Activated T-cell treated with anti-CD3 and anti-CD28 coated beads, Interleukin-2, amount 50 U/mL, for 24 hours (primary cell): ENCODE measurements around the gene APOA4.

ENCODE experiments used
- DNase-seq: peaks from one replicate; pipeline ENCODE4 v3.0.0-alpha.2; 2020
- H3K27ac Mint-ChIP-seq: 2 replicates; pipeline ENCODE4 v1.8.0; 2020; ENCODE audit warnings: mild to moderate bottlenecking, mixed read lengths
- H3K27me3 Mint-ChIP-seq: 2 replicates; pipeline ENCODE4 v1.8.0; 2020; ENCODE audit warnings: mixed read lengths
- H3K36me3 Mint-ChIP-seq: 2 replicates; pipeline ENCODE4 v1.8.0; 2020; ENCODE audit warnings: low read depth, mixed read lengths
- H3K4me1 Mint-ChIP-seq: 2 replicates; pipeline ENCODE4 v1.8.0; 2020; ENCODE audit warnings: low read depth, mixed read lengths
- H3K4me3 Mint-ChIP-seq: 2 replicates; pipeline ENCODE4 v1.8.0; 2020; ENCODE audit warnings: mild to moderate bottlenecking, moderate library complexity, mixed read lengths
- H3K9me3 Mint-ChIP-seq: 2 replicates; pipeline ENCODE4 v1.8.0; 2020; ENCODE audit warnings: mixed read lengths

The APOA4 gene

DNA sequence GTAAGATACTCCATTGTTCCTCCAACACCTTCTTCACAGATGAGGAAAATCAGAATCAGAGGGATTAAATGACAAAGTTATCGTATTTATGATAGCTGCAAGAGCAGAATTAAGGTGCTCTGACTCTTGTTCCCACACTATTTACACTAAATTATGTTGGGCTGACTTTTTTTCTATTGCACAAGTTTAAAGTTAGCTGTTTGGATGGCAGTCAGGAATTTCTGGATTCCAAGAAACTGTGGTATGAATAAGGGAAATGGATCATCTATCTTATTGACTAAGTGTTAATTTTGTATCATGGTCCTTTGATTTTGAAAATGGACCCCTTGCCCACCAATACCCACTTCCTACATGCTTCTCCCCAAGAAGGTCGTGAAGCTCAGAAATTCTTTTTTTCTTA lies 34.2 kb upstream of the APOA4 start:
- Mint-ChIP-seq H3K36me3 (peaks cover 73% of the 10 kb centered on the region), H3K4me1 (peaks cover 52% of the 10 kb centered on the region)
- no peak for DNase-seq

GRCh38 chr11:116856423-116856822 lies 33.3 kb upstream of the APOA4 start:
- no peaks in the 10 kb centered on the region for H3K9me3 Mint-ChIP-seq
- no peak overlapping the region for H3K4me3 Mint-ChIP-seq
- H3K36me3 Mint-ChIP-seq = peaks cover 64% of the 10 kb centered on the region
- H3K27ac Mint-ChIP-seq = peak overlapping the region; percentile 23
- DNase-seq = no peak
- peaks cover 56% of the 10 kb centered on the region for H3K4me1 Mint-ChIP-seq
- no peaks in the 10 kb centered on the region for H3K27me3 Mint-ChIP-seq

More for the DNA sequence above, 34.2 kb upstream of the APOA4 start:
- H3K27ac Mint-ChIP-seq = peak overlapping the region; percentile 7
- H3K27me3 Mint-ChIP-seq = no peaks in the 10 kb centered on the region
- H3K9me3 Mint-ChIP-seq = no peaks in the 10 kb centered on the region
- H3K4me3 Mint-ChIP-seq = no peak overlapping the region

- Mint-ChIP-seq H3K27ac (peak overlapping the region; percentile 63), H3K4me1 (peaks cover 60% of the 10 kb centered on the region), H3K4me3 (no peak overlapping the region), H3K9me3 (no peaks in the 10 kb centered on the region), H3K36me3 (peaks cover 60% of the 10 kb centered on the region), H3K27me3 (no peaks in the 10 kb centered on the region)
- DNase-seq = no peak
Observed at GRCh38 chr11:116855413-116855812, 32.3 kb upstream of the APOA4 start.

GRCh38 chr11:116853461-116854073 lies 30.5 kb upstream of the APOA4 start:
- peaks cover 64% of the 10 kb centered on the region for H3K4me1 Mint-ChIP-seq
- H3K36me3 Mint-ChIP-seq = peaks cover 62% of the 10 kb centered on the region
- H3K4me3 Mint-ChIP-seq = peak overlapping the region; percentile 55
- H3K27me3 Mint-ChIP-seq = no peaks in the 10 kb centered on the region
- DNase-seq = peak; percentile 65
- no peaks in the 10 kb centered on the region for H3K9me3 Mint-ChIP-seq
- H3K27ac Mint-ChIP-seq = peak overlapping the region; percentile 93

DNA sequence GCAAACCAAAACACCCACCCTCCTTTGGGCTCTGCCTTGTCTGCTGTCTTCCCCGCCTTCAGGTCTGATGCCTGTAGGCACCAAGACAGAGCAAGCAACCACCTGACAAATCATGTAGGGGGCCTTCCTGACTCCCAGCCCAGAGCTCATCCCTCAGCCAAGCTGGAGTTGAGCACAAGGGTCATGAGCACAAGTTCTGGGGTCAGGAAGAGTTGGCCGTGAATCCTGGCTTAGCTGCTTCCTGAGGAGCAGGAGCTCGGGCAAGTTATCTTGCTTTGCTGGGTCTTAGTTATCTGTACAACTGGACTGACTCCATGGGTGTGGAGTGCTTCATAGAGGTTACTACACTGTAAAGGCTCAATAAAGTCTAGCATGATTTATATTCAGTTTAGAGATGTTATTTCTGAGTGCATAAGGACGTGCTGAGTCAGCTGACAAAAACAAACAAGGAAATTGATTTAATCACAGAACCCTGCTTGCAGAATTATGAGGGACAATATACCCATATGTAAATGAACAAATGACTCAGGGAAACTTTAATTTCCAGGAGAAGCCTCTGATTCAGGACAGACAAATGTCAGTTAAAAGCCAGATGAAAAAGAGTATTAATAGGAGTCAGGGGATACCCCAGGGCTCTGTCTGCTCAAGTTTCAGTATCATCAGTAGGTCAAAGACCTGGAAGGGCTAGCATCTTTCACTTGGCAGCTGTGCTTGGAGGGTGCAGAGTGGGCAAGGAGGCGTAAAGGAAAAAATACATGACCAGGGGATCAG lies 29.3 kb upstream of the APOA4 start:
- DNase-seq = no peak
- H3K4me3 Mint-ChIP-seq = peak overlapping the region; percentile 55
- H3K4me1 Mint-ChIP-seq = peaks cover 64% of the 10 kb centered on the region
- H3K36me3 Mint-ChIP-seq = peaks cover 60% of the 10 kb centered on the region
- H3K27ac Mint-ChIP-seq = peak overlapping the region; percentile 93
- H3K27me3 Mint-ChIP-seq = no peaks in the 10 kb centered on the region
- no peaks in the 10 kb centered on the region for H3K9me3 Mint-ChIP-seq

- Mint-ChIP-seq H3K36me3 (peaks cover 60% of the 10 kb centered on the region), H3K4me3 (peak overlapping the region; percentile 55), H3K9me3 (no peaks in the 10 kb centered on the region), H3K27me3 (no peaks in the 10 kb centered on the region), H3K27ac (peak overlapping the region; percentile 93), H3K4me1 (peaks cover 57% of the 10 kb centered on the region)
- DNase-seq = peak; percentile 66
Observed at GRCh38 chr11:116851626-116852025, 28.5 kb upstream of the APOA4 start.

- H3K4me3 Mint-ChIP-seq = no peak overlapping the region
- no peak overlapping the region for H3K27ac Mint-ChIP-seq
- H3K9me3 Mint-ChIP-seq = no peaks in the 10 kb centered on the region
- H3K36me3 Mint-ChIP-seq = peaks cover 65% of the 10 kb centered on the region
- no peak for DNase-seq
- peaks cover 42% of the 10 kb centered on the region for H3K4me1 Mint-ChIP-seq
- H3K27me3 Mint-ChIP-seq = no peaks in the 10 kb centered on the region
Observed at GRCh38 chr11:116849486-116849885, 26.4 kb upstream of the APOA4 start.

DNA sequence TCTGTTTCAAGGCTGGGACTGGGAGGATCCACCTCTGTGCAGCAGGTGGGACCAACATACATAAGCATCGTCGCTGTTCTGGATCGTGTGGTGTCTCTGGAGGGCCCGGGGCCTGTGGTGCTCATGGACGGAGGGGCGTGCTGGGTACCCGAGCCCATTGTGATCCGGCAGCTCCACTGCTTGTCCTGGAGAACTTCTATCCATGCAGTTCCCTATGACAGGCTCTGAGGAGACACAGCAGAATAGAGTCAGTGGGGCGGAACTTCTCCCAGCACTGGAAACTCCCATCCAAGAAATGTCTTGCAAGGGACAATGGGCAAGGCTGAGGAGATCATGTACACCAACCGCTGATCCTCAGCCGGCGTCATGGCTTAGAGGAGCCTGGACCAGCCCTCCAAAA lies 26.0 kb upstream of the APOA4 start:
- Mint-ChIP-seq H3K27ac (no peak overlapping the region), H3K4me1 (peaks cover 37% of the 10 kb centered on the region), H3K36me3 (peaks cover 61% of the 10 kb centered on the region), H3K9me3 (no peaks in the 10 kb centered on the region), H3K4me3 (no peak overlapping the region), H3K27me3 (no peaks in the 10 kb centered on the region)
- no peak for DNase-seq

DNA sequence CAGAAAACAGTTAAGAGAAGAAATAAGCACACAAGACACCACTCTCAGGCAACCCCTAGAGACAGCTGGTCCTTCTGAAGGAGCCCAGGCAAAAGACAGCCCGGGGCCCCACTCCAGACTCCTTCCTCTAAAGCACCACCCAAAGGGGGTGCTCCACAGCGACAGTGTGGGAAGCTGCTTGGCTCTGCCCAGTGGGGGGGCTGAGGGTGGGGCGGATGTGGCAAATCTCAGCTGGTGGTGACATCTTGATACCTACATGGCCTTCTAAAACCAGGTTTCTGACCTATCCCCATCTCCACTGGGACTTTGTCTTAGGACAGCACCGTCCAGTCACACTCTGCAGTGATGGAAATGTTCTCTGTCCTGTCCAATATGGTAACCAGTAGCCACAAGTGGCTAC lies 24.5 kb upstream of the APOA4 start:
- no peaks in the 10 kb centered on the region for H3K27me3 Mint-ChIP-seq
- no peak overlapping the region for H3K4me3 Mint-ChIP-seq
- no peak for DNase-seq
- peaks cover 72% of the 10 kb centered on the region for H3K36me3 Mint-ChIP-seq
- H3K27ac Mint-ChIP-seq = no peak overlapping the region
- peaks cover 23% of the 10 kb centered on the region for H3K4me1 Mint-ChIP-seq
- no peaks in the 10 kb centered on the region for H3K9me3 Mint-ChIP-seq

GRCh38 chr11:116844722-116845121 lies 21.6 kb upstream of the APOA4 start:
- Mint-ChIP-seq H3K9me3 (no peaks in the 10 kb centered on the region), H3K36me3 (peaks cover 60% of the 10 kb centered on the region), H3K4me3 (no peak overlapping the region), H3K27me3 (no peaks in the 10 kb centered on the region), H3K27ac (no peak overlapping the region), H3K4me1 (no peaks in the 10 kb centered on the region)
- no peak for DNase-seq

DNA sequence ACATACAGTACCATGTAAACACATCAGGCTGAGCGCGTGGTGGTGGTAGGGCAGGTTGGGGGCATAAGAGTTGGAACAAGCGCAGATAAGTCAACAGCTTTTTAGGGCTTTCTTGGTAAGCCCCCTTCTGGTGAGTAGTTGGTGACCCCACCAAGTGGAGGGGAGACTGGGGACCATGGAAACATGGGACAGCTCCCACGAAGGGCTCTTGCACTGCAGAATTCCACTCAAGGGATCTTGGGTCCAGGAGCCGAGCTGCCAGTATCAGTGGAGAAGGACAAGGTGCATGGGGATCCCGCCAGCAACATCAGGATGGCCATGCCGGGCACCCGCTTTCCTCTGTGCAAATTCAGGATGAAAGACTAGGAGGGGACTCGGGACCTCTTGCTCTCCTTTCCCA lies 20.6 kb upstream of the APOA4 start:
- DNase-seq = no peak
- Mint-ChIP-seq H3K27me3 (no peaks in the 10 kb centered on the region), H3K9me3 (no peaks in the 10 kb centered on the region), H3K4me3 (no peak overlapping the region), H3K27ac (no peak overlapping the region), H3K4me1 (no peaks in the 10 kb centered on the region), H3K36me3 (peaks cover 52% of the 10 kb centered on the region)

DNA sequence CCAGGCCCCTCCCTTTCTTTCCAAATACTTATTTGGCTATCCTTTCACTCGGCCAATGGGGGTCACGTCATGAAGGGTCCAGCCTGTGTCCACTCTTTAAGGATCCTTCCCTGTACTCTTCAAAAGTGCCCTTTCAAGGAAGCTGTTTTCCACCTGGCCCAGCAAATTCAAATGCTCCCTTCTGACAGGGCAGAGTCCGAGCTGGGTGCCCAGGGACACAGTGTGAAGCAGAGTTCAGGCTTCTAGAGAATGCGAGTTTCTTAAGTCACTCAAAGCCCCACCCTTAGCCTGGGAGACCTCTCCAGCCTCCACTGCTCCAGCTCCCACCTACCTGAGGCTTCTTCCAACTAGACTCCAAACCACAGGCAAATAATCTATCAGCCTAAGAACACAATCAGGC lies 19.8 kb upstream of the APOA4 start:
- H3K9me3 Mint-ChIP-seq = no peaks in the 10 kb centered on the region

GRCh38 chr11:116842117-116842516 lies 19.0 kb upstream of the APOA4 start:
- peaks cover 38% of the 10 kb centered on the region for H3K36me3 Mint-ChIP-seq
- H3K27ac Mint-ChIP-seq = no peak overlapping the region
- H3K9me3 Mint-ChIP-seq = no peaks in the 10 kb centered on the region
- H3K4me3 Mint-ChIP-seq = no peak overlapping the region
- DNase-seq = no peak
- no peaks in the 10 kb centered on the region for H3K4me1 Mint-ChIP-seq
- no peaks in the 10 kb centered on the region for H3K27me3 Mint-ChIP-seq

More for the DNA sequence above, 19.8 kb upstream of the APOA4 start:
- Mint-ChIP-seq H3K4me3 (no peak overlapping the region), H3K36me3 (peaks cover 46% of the 10 kb centered on the region), H3K4me1 (no peaks in the 10 kb centered on the region), H3K27ac (peak overlapping the region; percentile 22), H3K27me3 (no peaks in the 10 kb centered on the region)
- no peak for DNase-seq

- Mint-ChIP-seq H3K4me1 (peaks cover 5% of the 10 kb centered on the region), H3K36me3 (peaks cover 25% of the 10 kb centered on the region), H3K27ac (peak overlapping the region; percentile 57), H3K27me3 (no peaks in the 10 kb centered on the region), H3K9me3 (no peaks in the 10 kb centered on the region), H3K4me3 (no peak overlapping the region)
- no peak for DNase-seq
Observed at GRCh38 chr11:116840746-116841296, 17.7 kb upstream of the APOA4 start.

DNA sequence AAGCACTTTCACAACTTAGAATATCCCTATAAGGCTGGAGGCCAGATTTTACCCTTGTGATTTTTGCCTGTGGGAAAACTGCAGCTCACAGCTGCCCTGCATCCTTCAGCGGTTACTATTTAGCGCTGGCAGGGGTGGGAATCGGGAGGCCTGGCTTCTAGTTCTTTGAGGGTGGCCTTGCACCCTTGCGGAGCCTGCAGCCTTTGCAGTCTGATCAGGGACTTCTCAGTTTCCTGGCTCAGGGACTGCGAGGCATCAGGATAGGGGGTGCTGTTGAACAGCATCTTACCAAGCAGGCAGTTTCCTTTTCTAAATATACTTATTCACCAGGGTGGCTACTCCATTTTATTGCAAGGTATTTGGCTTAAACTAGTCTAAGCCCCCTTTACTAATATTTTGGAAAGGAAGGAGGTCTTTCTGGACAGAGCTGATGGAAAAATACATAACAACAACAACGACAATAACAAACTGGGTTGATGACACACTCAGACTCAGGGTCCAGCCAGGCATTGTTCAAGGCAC lies 17.2 kb upstream of the APOA4 start:
- Mint-ChIP-seq H3K4me1 (peaks cover 9% of the 10 kb centered on the region), H3K27ac (no peak overlapping the region), H3K4me3 (no peak overlapping the region), H3K27me3 (no peaks in the 10 kb centered on the region), H3K36me3 (peaks cover 20% of the 10 kb centered on the region), H3K9me3 (no peaks in the 10 kb centered on the region)
- DNase-seq = no peak
